Non-pigmented ciliary epithelial cell (primary cell): ENCODE data around the gene NRG4.
"Not testable (repeated sequence)": the region's sequence is repeated elsewhere in the genome, so short reads cannot be mapped to it uniquely, and the experiment has no call there.

Source experiments
- DNase-seq: peaks from one replicate; pipeline ENCODE4 v3.0.0-alpha.2; 2010; ENCODE audit warnings: low read depth

Gene NRG4

DNA sequence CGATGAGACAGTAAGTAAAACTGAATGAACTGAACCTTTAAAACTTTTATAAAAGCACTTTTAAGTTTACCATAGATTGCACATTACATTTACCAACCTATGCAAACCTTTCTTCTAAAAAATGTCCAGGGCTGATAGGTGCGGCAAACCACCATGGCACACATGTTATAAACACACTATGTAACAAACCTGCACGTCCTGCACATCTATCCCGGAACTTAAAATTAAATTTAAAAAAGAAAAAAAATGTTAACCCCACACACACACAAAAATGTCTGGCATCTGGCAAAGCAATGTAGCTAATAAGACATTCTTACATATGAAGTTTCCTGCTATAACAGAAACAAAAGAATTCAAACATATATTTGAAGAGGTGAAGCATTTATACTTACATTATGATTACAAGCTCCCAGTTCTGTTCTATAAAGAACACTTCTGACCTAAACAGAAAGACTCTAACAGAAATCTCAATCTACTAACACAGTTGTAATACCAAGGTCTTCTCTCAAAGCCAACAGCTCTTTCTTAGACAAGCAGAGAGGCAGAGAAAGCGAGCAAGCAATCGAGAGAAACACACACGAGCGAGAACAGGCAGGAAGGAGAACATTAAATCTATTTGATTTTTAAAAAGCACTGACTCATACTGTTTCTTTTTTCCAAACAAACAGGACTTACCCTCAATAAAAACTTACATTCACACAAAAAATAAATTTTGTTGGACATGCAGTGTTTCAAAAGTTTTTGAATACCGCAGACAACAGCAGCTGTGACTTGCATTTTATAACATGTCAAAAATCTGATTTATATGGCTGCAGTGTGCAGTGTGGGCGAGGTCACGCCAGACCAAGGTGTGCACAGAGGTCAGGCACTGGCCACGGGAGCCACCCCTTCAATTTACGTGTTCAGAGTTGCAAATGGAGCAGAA lies at the start of gene NRG4:
NRG4 (minus strand) TSS at position 798 of the 925 bp plus-strand sequence. CDS start 1,194 bp downstream, outside the sequence.
- DNase-seq = no peak

DNA sequence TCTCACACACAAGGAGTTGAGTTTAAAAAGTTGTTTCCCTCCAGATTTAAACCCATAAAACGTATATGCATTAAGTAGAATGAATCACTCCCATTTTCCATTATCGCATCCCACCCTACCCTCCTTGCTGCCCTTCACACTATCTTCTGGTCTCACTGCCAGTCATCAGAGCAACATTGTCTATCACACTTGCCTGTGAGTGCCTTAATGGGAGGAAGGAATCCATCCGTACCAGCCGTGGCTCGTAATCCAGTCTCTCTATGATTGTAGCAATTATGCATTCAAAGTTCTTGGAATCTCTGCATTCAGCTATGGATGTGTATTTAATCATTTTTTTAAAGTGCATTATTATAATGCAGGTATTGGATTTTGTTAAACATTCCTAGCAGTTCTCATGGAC lies 49.5 kb upstream of the NRG4 start:
- no peak for DNase-seq

DNA sequence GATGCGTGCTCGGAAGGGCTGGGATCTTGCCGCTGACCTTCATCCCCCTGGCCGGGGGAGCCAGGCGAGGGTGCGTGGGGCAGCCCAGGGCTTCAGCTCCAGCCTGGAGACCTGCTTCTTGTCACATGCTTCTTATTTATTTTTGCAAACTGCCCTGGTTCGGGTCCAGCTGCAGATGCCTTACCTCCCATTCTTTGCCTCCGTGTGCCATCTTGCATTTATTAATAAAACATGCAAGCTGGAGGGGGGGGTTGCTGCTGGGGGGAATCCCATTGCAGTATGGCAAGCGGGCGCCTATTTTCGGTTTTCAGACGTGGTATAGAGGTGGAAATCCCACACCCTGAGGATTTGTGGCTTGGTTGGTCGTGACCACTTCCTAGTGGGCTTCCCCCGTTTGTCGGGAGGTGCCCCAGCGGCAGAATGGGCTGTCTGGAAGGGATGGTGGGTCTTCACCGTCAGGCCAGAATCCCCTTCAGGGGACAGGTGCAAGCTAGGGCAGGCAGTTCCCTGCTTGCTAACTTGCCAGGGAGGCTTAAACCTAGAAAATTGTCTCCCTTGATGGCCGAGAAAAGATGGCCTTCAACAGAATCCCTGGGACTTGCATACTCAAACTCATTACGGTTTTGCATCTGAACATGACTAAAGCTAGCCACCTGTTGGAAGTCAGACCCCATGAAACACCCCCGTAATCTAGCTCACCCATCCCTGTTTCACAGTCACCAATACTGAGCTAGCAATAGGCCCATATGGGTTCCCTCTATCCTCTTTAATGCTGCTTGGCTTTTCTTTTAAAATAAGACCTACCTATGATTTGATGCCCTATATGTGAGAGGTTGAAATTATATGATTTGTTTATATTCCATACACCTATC lies 48.1 kb upstream of the NRG4 start:
- no peak for DNase-seq

- DNase-seq = no peak
Measured at GRCh38 chr15:76059320-76060117, 47.3 kb upstream of the NRG4 start, which contains the start of gene TMEM266. Gene TMEM266 (plus strand): TSS chr15:76059985. CDS start chr15:76134264, 74,279 bp downstream.

DNA sequence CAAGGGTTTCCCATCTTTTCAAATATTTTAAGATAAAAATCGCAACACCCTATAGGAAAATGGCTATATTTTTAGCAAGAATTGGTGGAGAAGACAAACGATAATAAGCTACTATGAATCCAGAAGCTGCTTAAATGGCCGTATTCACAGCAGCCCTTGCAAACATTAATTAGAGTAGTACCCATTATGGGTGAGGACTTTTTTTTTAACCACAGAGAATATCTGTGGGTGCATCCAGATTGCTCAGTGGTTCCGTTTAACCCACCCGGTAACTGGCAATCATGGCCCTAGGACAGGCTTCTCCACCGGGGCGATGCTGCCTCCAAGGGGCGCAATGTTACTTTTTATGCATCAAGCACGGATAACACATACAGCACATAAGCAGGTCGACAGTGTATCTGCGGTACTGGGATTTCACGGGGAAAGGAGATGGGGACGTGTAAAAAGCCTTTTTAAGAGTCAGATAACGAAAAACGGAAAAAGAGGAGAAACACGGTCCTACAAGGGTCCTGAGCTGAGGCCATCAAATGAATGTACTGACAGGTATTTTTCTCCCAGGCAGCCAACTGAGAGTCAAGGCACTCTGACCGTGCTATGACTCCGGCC lies 46.6 kb upstream of the NRG4 start:
- DNase-seq = no peak

DNA sequence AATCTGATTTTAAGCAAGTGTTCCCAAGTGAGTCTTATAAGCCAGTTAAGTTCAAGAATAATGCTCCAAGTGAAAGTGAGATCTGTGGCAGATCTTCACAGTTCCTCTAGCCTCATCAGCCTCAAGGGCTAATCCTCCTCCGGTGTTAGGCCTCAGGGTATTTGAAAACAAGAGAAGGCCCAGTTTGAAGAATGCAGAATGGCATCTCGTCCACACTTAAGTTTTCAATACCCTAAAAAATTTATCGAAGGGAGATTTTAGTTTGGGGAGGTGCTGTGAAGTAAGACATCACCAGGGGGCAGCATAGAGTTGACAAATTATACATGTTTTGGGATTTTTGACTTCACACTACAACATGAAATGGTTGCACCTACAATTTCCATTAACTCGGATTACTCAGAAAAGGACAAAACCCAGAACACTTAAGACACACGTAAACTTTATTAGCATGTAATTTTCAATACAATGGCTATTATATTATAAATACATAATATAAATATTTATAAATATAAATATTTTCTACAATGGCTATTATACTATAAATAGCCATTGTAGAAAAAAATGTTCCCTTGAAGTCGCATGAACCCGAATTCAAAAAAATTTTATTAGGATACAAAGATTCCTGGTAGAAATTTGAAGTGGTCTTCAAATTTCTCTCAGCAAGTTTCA lies 45.2 kb upstream of the NRG4 start:
- no peak for DNase-seq

GRCh38 chr15:76056931-76057330 lies 44.7 kb upstream of the NRG4 start:
- DNase-seq = no peak

DNA sequence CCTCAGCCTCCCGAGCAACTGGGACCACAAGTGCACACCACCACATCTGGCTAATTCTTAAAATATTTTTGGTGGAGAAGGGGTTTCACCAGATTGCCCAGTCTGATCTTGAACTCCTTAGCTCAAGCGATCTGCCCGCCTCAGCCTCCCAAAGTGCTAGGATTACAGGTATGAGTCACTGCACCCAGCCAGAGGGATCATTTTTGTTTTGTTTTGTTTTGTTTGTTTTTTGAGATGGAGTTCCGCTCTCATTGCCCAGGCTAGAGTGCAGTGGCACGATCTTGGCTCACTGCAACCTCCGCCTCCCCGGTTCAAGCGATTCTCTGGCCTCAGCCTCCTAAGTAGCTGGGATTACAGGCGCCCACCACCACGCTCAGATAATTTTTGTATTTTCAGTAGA lies 42.0 kb upstream of the NRG4 start:
- not testable (repeated sequence) for DNase-seq

DNA sequence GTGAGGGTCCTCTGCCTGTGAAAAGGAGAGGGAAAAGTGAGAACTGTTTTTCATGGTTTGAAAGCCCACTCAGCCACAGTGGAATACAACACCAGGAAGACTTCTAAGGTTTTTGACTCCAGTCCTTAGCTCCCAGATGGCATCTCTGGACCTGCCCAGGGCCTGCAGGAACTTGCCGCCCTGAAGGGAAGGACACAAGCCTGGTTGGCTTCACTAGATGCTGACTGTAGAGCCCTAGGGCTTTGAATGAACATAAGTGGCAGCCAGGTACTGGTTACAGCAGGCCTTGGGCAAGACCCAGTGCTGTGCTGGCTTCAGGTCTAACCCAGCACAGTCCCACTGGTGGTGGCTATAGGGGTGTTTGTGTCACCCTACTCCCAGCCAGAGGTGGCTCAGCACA lies 26.3 kb upstream of the NRG4 start:
- no peak for DNase-seq

DNA sequence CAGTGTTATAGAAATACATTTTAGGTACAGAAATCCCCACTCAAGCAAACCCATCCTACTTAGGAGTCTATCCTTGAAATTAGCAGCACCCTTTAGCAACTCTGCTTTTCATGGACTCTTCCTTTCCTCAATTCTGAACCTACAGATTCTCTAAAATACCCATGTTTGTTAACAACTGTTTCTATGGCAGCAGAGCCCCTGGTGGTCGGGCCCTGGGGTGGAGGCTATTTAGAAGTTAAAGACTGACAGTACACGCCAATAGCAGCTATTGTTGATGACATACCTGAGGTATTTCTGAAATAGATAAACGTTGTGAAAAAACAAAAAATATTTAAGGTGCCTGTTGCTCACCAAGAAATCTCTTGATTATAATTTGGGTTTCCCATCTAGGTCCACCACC lies 23.4 kb upstream of the NRG4 start:
- DNase-seq = no peak

DNA sequence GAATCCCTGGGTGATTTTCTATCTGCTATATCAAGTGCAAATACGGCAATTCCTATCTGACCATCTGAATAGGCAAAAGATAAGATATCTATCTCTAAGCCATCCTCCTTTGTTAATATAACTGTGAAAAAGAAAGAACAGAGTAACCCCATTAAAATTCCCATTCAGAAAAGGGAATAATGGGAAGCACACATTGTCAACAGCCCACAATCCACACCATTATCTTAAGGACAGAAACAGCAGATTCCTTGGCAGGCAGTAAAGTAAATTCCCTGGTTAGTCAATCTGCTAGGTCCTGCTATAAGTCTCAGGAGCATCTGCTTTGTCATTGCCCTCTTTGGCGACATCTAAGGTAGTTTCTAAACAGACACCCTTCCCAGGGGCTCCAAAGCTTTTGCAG lies 21.9 kb upstream of the NRG4 start:
- DNase-seq = no peak

- no peak for DNase-seq
Measured at GRCh38 chr15:76033438-76033837, 21.2 kb upstream of the NRG4 start.

- DNase-seq = no peak
Measured at GRCh38 chr15:76032046-76032445, 19.8 kb upstream of the NRG4 start.

- DNase-seq = no peak
Measured at GRCh38 chr15:76024021-76024768, 12.0 kb upstream of the NRG4 start.

DNA sequence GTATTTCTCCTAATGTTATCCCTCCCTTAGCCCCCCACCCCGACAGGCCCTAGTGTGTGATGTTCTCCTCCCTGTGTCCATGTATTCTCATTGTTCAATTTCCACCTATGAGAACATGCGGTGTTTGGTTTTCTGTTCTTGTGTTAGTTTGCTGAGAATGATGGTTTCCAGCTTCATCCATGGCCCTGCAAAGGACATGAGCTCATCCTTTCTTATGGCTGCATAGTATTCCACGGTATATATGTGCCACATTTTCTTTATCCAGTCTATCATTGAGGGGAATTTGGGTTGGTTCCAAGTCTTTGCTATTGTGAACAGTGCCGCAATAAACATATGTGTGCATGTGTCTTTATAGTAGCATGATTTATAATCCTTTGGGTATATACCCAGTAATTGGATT lies 1.2 kb upstream of the NRG4 start:
- DNase-seq = not testable (repeated sequence)

- no peak for DNase-seq
Measured at GRCh38 chr15:76010613-76011012, 1.6 kb downstream of the NRG4 start.

- no peak for DNase-seq
Measured at GRCh38 chr15:76006136-76006778, 6.0 kb downstream of the NRG4 start.

- no peak for DNase-seq
Measured at GRCh38 chr15:76003364-76003763, 8.9 kb downstream of the NRG4 start.

DNA sequence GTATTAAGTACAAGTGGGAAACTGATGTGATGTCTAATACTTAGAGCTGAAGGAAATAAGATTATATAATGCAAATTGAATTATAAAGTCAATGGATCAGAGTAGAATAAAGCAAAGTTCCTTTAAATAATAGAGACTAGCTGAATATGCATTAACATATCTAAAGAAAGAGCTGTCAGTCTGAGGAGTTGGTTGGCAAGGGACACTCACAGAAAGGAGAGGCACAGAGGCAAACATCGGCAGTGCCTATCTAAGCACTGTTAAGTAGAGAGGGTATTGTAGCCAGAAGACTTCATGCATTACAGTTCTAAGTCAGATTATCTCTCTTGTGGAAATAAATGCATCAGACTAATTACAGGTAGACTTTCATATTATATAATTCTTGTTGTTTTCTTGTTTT lies 16.6 kb downstream of the NRG4 start:
- no peak for DNase-seq

DNA sequence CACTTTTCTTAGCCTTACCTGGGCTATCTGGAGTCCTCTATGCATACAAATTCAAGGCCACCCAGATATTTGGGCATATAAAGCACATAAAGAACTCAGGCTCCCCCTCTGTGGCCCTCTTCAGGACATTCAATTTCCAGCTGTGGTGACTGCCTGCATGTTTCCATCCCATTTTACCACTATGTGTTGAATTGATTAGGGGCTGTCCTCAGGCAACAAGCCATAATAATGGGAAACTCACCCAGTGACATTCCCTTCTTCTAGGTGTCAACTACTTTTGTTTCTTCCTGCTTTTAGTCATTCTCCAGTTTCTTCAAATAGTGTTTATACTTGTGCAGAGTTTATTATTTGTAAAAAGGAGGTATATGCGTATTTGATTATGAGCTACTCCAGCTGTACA lies 18.0 kb downstream of the NRG4 start:
- no peak for DNase-seq
